GM18505 (cell line): Measurements from ENCODE around the gene NT5E.

ENCODE experiments used
- ATAC-seq: cut with Tn5 transposase; IDR thresholded peaks from one replicate; pipeline ENCODE4 v1.9.1; 2021; ENCODE audit not compliant: unreplicated experiment
- POLR2A ChIP-seq: IDR thresholded peaks from 4 replicates; pipeline ENCODE4 v1.6.1; 2011; ENCODE audit warnings: borderline replicate concordance; ENCODE audit not compliant: insufficient read depth, insufficient read length; ENCODE audit errors: extremely low read depth

NT5E gene

GRCh38 chr6:85458184-85458583 lies 8.3 kb downstream of the NT5E start:
- TF ChIP-seq POLR2A: no peak
- no peak for ATAC-seq

DNA sequence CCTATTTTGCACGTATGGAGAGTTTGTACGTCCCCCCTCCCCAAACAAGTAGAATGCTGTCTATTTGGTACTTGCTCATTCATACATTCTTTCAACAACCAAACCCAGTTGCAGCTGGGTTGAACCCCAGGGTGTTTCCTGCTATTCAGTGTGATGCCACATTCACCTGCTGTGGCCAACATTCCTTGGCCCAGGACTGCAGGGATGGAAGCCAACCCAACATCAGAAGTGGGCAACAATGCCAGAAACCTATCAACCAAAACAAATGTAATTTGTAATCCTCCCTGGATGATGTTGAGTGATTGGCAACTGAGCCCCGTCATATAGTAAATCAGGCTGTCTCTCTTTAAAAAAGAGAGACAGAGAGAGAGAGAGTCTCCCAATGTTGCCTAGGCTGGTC lies 8.9 kb downstream of the NT5E start:
- no peak for ATAC-seq
- no peak for TF ChIP-seq POLR2A

DNA sequence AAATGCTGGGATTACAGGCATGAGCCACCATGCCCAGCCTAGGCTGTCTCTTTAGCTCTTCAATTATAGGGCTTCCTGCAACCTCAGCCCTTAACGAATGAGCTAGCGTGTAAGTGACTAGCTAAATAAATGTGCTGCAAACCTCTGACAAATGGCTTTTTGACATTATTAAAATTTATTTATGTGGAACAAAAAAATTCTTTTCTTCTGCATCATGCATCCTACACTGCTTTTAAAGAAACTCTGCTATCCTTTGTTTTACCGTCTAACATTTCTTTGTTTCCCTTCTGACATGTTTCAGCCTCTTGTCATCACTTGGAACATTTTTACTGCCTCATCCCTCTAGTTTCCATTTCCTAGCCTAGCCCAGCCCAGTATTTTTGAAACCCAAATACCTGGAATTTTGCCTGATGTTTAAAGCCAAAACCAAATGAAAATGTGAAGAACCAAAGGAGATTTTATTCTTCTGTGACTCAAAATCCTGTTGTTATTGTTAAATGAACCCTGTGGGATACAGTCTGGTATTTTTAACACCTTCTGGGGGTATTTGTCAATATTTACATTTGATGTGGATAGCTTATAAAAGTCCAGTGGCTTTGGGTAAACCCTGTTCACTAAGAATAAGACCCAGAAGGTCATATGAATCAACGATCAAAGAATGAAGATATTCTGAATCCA lies 9.5 kb downstream of the NT5E start:
- no peak for ATAC-seq
- TF ChIP-seq POLR2A: no peak

GRCh38 chr6:85460154-85460920 lies 10.5 kb downstream of the NT5E start:
- no peak for TF ChIP-seq POLR2A
- no peak for ATAC-seq

GRCh38 chr6:85460921-85461797 lies 11.3 kb downstream of the NT5E start:
- TF ChIP-seq POLR2A: peak; percentile 38
- peak; percentile 83 for ATAC-seq

- no peak for TF ChIP-seq POLR2A
- ATAC-seq: peak; percentile 2
Measured at GRCh38 chr6:85461798-85462170, 11.9 kb downstream of the NT5E start.

- no peak for ATAC-seq
- TF ChIP-seq POLR2A: no peak
Measured at GRCh38 chr6:85462673-85463072, 12.8 kb downstream of the NT5E start.

GRCh38 chr6:85463621-85464259 lies 13.9 kb downstream of the NT5E start:
- no peak for TF ChIP-seq POLR2A
- no peak for ATAC-seq

- no peak for ATAC-seq
- TF ChIP-seq POLR2A: no peak
Measured at GRCh38 chr6:85464260-85464644, 14.4 kb downstream of the NT5E start.

DNA sequence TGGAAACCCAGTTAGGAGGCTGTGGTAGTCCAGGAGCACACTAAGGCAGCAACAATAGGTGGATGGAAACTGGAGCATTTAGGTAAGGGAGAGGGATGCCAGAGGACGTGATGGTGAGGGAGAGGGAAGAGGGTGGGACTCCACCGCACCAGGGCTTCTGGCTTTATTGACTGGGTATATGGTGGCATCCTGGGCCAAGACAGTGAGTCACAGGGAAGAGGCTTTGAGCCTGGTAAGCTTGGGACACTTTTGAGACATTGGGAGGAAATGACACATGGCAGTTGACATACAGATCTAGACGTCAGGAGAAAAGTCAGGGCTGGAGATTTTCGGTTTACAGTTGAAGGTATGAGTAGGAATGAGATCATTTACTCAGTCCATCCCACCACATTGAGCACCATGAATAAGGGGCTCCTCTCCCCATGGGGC lies 14.9 kb downstream of the NT5E start:
- no peak for TF ChIP-seq POLR2A
- ATAC-seq: no peak

GRCh38 chr6:85465762-85466161 lies 15.9 kb downstream of the NT5E start:
- TF ChIP-seq POLR2A: no peak
- ATAC-seq: peak; percentile 38

DNA sequence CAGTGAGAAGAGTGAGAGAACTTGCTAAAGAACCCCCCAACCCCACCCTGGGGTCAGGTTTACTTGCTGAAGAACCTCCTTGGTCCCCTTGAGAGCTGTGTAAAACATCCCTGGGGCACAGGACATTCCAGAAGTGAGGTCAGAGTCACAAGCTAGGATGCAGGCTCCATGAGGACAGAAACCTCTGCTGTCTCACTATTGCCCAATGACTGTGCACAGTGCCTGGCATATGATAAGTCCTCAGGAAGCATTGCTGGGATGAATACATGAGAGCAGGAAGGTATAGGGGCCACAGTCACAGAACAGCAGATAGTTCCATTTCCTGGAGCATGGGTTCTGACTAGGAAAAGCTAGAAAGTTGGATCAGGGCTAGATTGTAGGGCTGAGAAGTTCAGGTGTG lies 18.4 kb downstream of the NT5E start:
- no peak for TF ChIP-seq POLR2A
- no peak for ATAC-seq
